Ovary (tissue), 9 donors: ENCODE data around the gene CCT6A. TPM values are rescaled to one million over a fixed set of nuclear protein-coding genes. Genes with fewer than 3 reads are reported as not detected.

Experiments
- polyA plus RNA-seq, 2 donors: library from polyadenylated mRNA; stranded (reverse); fragments of 200-250 nt in 1 of 2; fragments of 350-450 nt in 1 of 2; fragmentation: Illumina TruSeq in 1 of 2; extraction: RNeasy Lipid Tissue Mini Kit (QIAGEN cat#74804) in 1 of 2; gene quantifications; one replicate each; pipeline ENCODE4 v1.2.3, GENCODE V29; 2013 to 2014
- small RNA-seq: library from RNA; depleted of rRNA; stranded (forward); fragments of <200 nt; gene quantifications from one replicate; pipeline ENCODE3, GENCODE V24; 2016
- total RNA-seq, 7 donors: library from RNA; depleted of rRNA in 2 of 7; stranded (reverse); fragments of >200 nt in 2 of 7; fragmentation: NEBNext Ultra II Directional in 3 of 7; extraction: Animal tissue kit (Norgen Biotek cat#: 25700) in 3 of 7; gene quantifications; one replicate each; pipeline versions ENCODE4 v1.1.0 to v1.2.4, GENCODE V29; 2016 to 2023
- donor health status: DM: no; HTN: no; CAD: no; lungs with moderate emphysema.
- donor health status: DM: no; HTN: no; CAD: no.
- donor health status: Bipolar disorder and iron deficiency.
- donor health status: DM: yes; HTN: yes; CAD: no.
- donor health status: DM: no; HTN: no; CAD: no.
- donor health status: DM: yes; HTN: yes; CAD: no.

The CCT6A gene
- total and polyA plus RNA-seq, 9 donors, result 50.2 to 112 (median 78.3) TPM

Small RNA genes lying within 50 kb of the gene (small RNA-seq; reads per million reads assigned to genes)
- gene SNORA15 (not detected), gene SNORA22B (not detected)

Other genes starting within 250 kb of the CCT6A start
- gene SEPTIN14, start 189.0 kb upstream of the CCT6A start, total RNA-seq, result not detected
- not detected for gene SEPTIN14, start 189.0 kb upstream of the CCT6A start, polyA plus RNA-seq
- 1 to 10 TPM; 4.2 to 8.8 (median 5.6) TPM for gene ZNF713, start 164.3 kb upstream of the CCT6A start, total RNA-seq
- gene ZNF713, start 164.3 kb upstream of the CCT6A start, polyA plus RNA-seq, result 1 to 10 TPM; 3.2 to 7.0 TPM
- 10 to 100 TPM in 4 of 7 donors, 1 to 10 TPM in 3; 4.7 to 13.4 (median 11.4) TPM for gene MRPS17, start 99.9 kb upstream of the CCT6A start, total RNA-seq
- 10 to 100 TPM in 1 of 2 donors, 1 to 10 TPM in 1; 8.3 to 18.9 TPM for gene MRPS17, start 99.9 kb upstream of the CCT6A start, polyA plus RNA-seq
- gene NIPSNAP2, start 87.2 kb upstream of the CCT6A start, total RNA-seq, result 10 to 100 TPM; 51.5 to 78.5 (median 56.9) TPM
- 10 to 100 TPM; 41.0 to 67.9 TPM for gene NIPSNAP2, start 87.2 kb upstream of the CCT6A start, polyA plus RNA-seq
- gene PSPH, start 321 bp upstream of the CCT6A start, total RNA-seq, result 10 to 100 TPM; 10.3 to 36.9 (median 14.8) TPM
- gene PSPH, start 321 bp upstream of the CCT6A start, polyA plus RNA-seq, result 10 to 100 TPM in 1 of 2 donors, 1 to 10 TPM in 1; 7.5 to 10.3 TPM
- 100 to 1,000 TPM in 5 of 7 donors, 10 to 100 TPM in 2; 56.3 to 119 (median 105) TPM for gene SUMF2, start 12.5 kb downstream of the CCT6A start, total RNA-seq
- gene SUMF2, start 12.5 kb downstream of the CCT6A start, polyA plus RNA-seq, result 100 to 1,000 TPM in 1 of 2 donors, 10 to 100 TPM in 1; 90.2 to 167 TPM
- gene PHKG1, start 41.2 kb downstream of the CCT6A start, total RNA-seq, result 1 to 10 TPM; 1.0 to 2.3 (median 1.1) TPM
- 1 to 10 TPM in 1 of 2 donors, under 1 TPM in 1; 0.97 to 1.2 TPM for gene PHKG1, start 41.2 kb downstream of the CCT6A start, polyA plus RNA-seq
- gene CHCHD2, start 54.7 kb downstream of the CCT6A start, total RNA-seq, result 100 to 1,000 TPM; 241 to 389 (median 282) TPM
- 100 to 1,000 TPM; 323 to 409 TPM for gene CHCHD2, start 54.7 kb downstream of the CCT6A start, polyA plus RNA-seq
- 1 to 10 TPM in 1 of 7 donors, not detected in 6; 7.1 TPM for gene NUPR2, start 64.7 kb downstream of the CCT6A start, total RNA-seq
- gene NUPR2, start 64.7 kb downstream of the CCT6A start, polyA plus RNA-seq, result not detected